Loucy (cell line): ENCODE results near the gene DCDC2B.
A peak's percentile ranks its signal among the peaks of the same experiment; 100 is the strongest.

ENCODE experiments used
- H2AFZ ChIP-seq: fragments of 200-600 bp; sonication (generic); 2 replicates; pipeline ENCODE4 v1.6.0; 2016; ENCODE audit warnings: antibody characterized with exemption, mild to moderate bottlenecking, low read length, moderate library complexity
- H3F3A ChIP-seq: fragments of 200-600 bp; 2 replicates; pipeline ENCODE4 v1.6.0; 2016; ENCODE audit warnings: antibody characterized with exemption, low read depth, mild to moderate bottlenecking
- H3K27me3 ChIP-seq: fragments of 200-600 bp; sonication (generic); 2 replicates; pipeline ENCODE4 v1.6.1; 2014; ENCODE audit warnings: low read length, mild to moderate bottlenecking; ENCODE audit not compliant: insufficient read depth, poor library complexity, severe bottlenecking
- H3K36me3 ChIP-seq: fragments of 200-600 bp; sonication (generic); 2 replicates; pipeline ENCODE4 v1.6.1; 2016; ENCODE audit warnings: low read length; ENCODE audit not compliant: insufficient read depth
- H3K4me1 ChIP-seq: fragments of 200-600 bp; sonication (generic); 2 replicates; pipeline ENCODE4 v1.5.1; 2014; ENCODE audit warnings: low read length, mild to moderate bottlenecking; ENCODE audit not compliant: insufficient read depth, poor library complexity, severe bottlenecking
- H3K4me2 ChIP-seq: fragments of 200-600 bp; sonication (generic); 2 replicates; pipeline ENCODE4 v1.6.0; 2014; ENCODE audit warnings: antibody characterized with exemption, low read length, low read depth, mild to moderate bottlenecking; ENCODE audit not compliant: poor library complexity, severe bottlenecking
- H3K4me3 ChIP-seq: fragments of 200-600 bp; sonication (generic); 2 replicates; pipeline ENCODE4 v1.5.1; 2014; ENCODE audit warnings: low read length, mild to moderate bottlenecking, mixed read lengths; ENCODE audit not compliant: poor library complexity, severe bottlenecking
- H3K79me2 ChIP-seq: fragments of 200-600 bp; sonication (generic); 2 replicates; pipeline ENCODE4 v1.6.1; 2014; ENCODE audit warnings: low read length; ENCODE audit not compliant: insufficient read depth
- H3K9ac ChIP-seq: fragments of 200-600 bp; sonication (generic); 2 replicates; pipeline ENCODE4 v1.6.0; 2014; ENCODE audit warnings: mild to moderate bottlenecking, low read depth, low read length, moderate library complexity; ENCODE audit not compliant: poor library complexity, severe bottlenecking
- H3K9me2 ChIP-seq: fragments of 200-600 bp; sonication (generic); replicated peaks from 2 replicates; pipeline ENCODE4 v1.6.1; 2016; ENCODE audit warnings: low read depth, low read length, mixed read lengths
- H3K9me3 ChIP-seq: fragments of 200-600 bp; sonication (generic); 2 replicates; pipeline ENCODE4 v1.6.1; 2014; ENCODE audit warnings: mild to moderate bottlenecking, antibody characterized with exemption, low read length, low read depth; ENCODE audit not compliant: insufficient read depth
- H4K20me1 ChIP-seq: fragments of 200-600 bp; sonication (generic); 2 replicates; pipeline ENCODE4 v1.6.0; 2014; ENCODE audit warnings: antibody characterized with exemption, low read length, mild to moderate bottlenecking; ENCODE audit not compliant: insufficient read depth, poor library complexity, severe bottlenecking
- CTCF ChIP-seq: fragments of 200-600 bp; sonication (generic); conservative IDR thresholded peaks from 2 replicates; pipeline ENCODE4 v1.5.1; 2014; ENCODE audit warnings: mild to moderate bottlenecking, antibody characterized with exemption, low read length
- EZH2phosphoT487 ChIP-seq: fragments of 200-600 bp; IDR thresholded peaks from 2 replicates; pipeline ENCODE4 v1.6.1; 2018; ENCODE audit warnings: antibody characterized with exemption, mild to moderate bottlenecking, moderate library complexity, borderline replicate concordance

Gene DCDC2B

DNA sequence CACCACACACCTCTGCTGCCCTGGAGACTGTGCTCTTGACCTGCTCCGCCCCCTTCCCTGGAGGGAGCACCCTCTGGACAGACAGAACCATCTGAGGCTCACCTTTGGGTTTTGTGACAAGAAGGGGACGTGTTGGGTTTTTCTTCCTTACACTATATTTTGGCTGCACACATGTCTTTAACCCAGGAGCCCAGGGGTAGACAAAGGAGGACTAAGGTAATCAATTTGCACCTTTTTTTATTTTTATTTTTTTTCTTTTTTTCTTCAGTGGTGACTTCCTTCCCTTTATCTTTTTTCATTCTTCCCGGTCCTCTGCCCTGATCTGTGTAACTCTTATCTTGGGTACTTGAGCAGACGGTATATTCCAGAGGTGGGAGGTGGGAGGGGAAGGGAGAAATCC is 37.9 kb upstream of the DCDC2B start:
- H3K27me3 ChIP-seq = no peaks in the 10 kb centered on the region
- H2AFZ ChIP-seq = no peak overlapping the region
- TF ChIP-seq CTCF (no peak), EZH2phosphoT487 (no peak)
- H3F3A ChIP-seq = no peaks in the 10 kb centered on the region
- no peak overlapping the region for H3K4me2 ChIP-seq
- no peaks in the 10 kb centered on the region for H4K20me1 ChIP-seq
- no peaks in the 10 kb centered on the region for H3K9me3 ChIP-seq
- peaks cover 11% of the 10 kb centered on the region for H3K4me1 ChIP-seq
- peaks cover 48% of the 10 kb centered on the region; the same call in 1 of the 2 replicates for H3K36me3 ChIP-seq
- H3K79me2 ChIP-seq = no peaks in the 10 kb centered on the region
- no peak overlapping the region for H3K4me3 ChIP-seq
- H3K9ac ChIP-seq = no peak overlapping the region
- H3K9me2 ChIP-seq = no peaks in the 10 kb centered on the region

GRCh38 chr1:32172621-32173245 is 36.2 kb upstream of the DCDC2B start:
- Histone ChIP-seq H3K79me2 (no peaks in the 10 kb centered on the region), H3K9me3 (no peaks in the 10 kb centered on the region), H3K4me3 (no peak overlapping the region), H2AFZ (no peak overlapping the region), H3K4me1 (peaks cover 11% of the 10 kb centered on the region), H3K36me3 (peaks cover 35% of the 10 kb centered on the region; the same call in 1 of the 2 replicates), H3K4me2 (peak overlapping the region; percentile 32), H4K20me1 (no peaks in the 10 kb centered on the region), H3F3A (no peaks in the 10 kb centered on the region), H3K27me3 (no peaks in the 10 kb centered on the region), H3K9me2 (no peaks in the 10 kb centered on the region), H3K9ac (no peak overlapping the region)
- TF ChIP-seq CTCF (no peak), EZH2phosphoT487 (no peak)

DNA sequence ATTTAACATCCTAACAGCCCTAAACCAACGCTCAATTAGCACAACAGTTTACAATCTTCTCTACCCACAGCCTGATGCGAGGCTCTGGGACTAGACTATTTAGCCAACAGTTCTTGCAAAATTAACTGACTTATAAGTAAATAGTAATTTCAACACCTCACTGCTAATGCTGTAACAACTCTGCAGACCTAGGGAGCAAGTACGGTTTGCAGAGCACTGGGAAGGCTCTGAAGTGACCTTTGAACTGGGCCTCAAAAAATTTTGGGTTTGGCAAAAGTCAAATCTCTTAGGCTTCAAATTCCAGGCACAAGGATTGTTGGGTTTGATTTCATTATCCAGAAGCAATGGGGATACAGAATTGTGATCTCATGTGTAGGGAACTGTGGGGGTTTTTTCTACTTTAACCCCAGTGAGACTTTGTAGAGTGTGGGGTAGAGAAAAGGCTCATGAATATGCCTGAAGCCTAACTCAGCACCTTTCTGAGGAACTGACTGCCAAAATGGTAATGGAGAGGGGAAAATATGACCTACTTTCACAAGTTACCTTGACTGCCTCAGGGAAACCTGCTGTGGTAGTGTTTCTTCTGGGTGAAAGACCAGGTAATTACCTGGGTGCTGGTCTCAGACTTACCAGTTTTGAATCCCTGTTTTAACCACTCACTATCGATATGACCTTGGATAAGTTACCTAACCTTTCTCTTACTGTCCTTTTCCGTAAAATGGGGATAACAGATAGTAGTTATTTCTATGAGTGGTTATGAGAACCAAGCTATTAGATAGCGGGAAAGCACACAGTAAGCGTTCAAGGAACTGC is 30.3 kb upstream of the DCDC2B start:
- peak overlapping the region; percentile 92 for H3K4me3 ChIP-seq
- H3F3A ChIP-seq = no peaks in the 10 kb centered on the region
- H3K79me2 ChIP-seq = peaks cover 34% of the 10 kb centered on the region
- peak overlapping the region; percentile 81 for H2AFZ ChIP-seq
- no peaks in the 10 kb centered on the region for H3K9me2 ChIP-seq
- TF ChIP-seq EZH2phosphoT487 = no peak
- TF ChIP-seq CTCF = no peak
- no peaks in the 10 kb centered on the region for H3K9me3 ChIP-seq
- peaks cover 30% of the 10 kb centered on the region for H4K20me1 ChIP-seq
- no peaks in the 10 kb centered on the region for H3K27me3 ChIP-seq
- peaks cover 33% of the 10 kb centered on the region for H3K4me1 ChIP-seq
- peak overlapping the region; percentile 98 for H3K9ac ChIP-seq
- H3K4me2 ChIP-seq = peak overlapping the region; percentile 95
- no peaks in the 10 kb centered on the region; the same call in 1 of the 2 replicates for H3K36me3 ChIP-seq
